Keratinocyte (primary cell): ENCODE results near the gene CEMIP2. TPM values are rescaled to one million over a fixed set of nuclear protein-coding genes. Genes with fewer than 3 reads are reported as not detected.

Source experiments
- DNase-seq: peaks from one replicate; pipeline ENCODE4 v3.0.0-alpha.2; 2011; ENCODE audit warnings: low read depth, missing footprints, low spot score
- FAIRE-seq: peaks from 2 replicates; lab custom pipeline; 2011; peaks lifted over from hg19 to GRCh38; lab: Jason Lieb, UNC
- H2AFZ ChIP-seq: 2 replicates; pipeline ENCODE4 v1.6.0; 2012; ENCODE audit warnings: low read length, control low read depth, inconsistent platforms; ENCODE audit not compliant: control insufficient read depth
- H3K27ac ChIP-seq: 2 replicates; pipeline ENCODE4 v1.5.1; 2011; ENCODE audit warnings: low read length; ENCODE audit not compliant: control insufficient read depth, insufficient read depth
- H3K27me3 ChIP-seq: 3 replicates; pipeline ENCODE4 v1.6.0; 2011; ENCODE audit warnings: low read length; ENCODE audit not compliant: control insufficient read depth, insufficient read depth; ENCODE audit errors: extremely low read depth
- H3K36me3 ChIP-seq, 2 experiments: 2 replicates in 1 of 2; 3 replicates in 1 of 2; pipeline ENCODE4 v1.5.1; 2011; ENCODE audit warnings: low read length in 2 of 2, mild to moderate bottlenecking in 1 of 2; ENCODE audit not compliant: control insufficient read depth in 2 of 2, insufficient read depth in 2 of 2; ENCODE audit errors: extremely low read depth in 1 of 2
- H3K4me1 ChIP-seq: 3 replicates; pipeline ENCODE4 v1.5.1; 2011; ENCODE audit warnings: low read length; ENCODE audit not compliant: control insufficient read depth, insufficient read depth; ENCODE audit errors: extremely low read depth
- H3K4me2 ChIP-seq: 3 replicates; pipeline ENCODE4 v1.6.0; 2011; ENCODE audit warnings: low read depth, low read length; ENCODE audit not compliant: control insufficient read depth, insufficient read depth; ENCODE audit errors: extremely low read depth
- H3K4me3 ChIP-seq, 3 experiments: fragments of 200-600 bp in 1 of 3; sonication (generic) in 1 of 3; 2 replicates in 2 of 3; 3 replicates in 1 of 3; pipeline ENCODE4 v1.5.1; 2011 to 2016; ENCODE audit warnings: low read length in 3 of 3, mild to moderate bottlenecking in 3 of 3, control low read depth in 2 of 3, inconsistent platforms in 1 of 3, low read depth in 1 of 3, mixed read lengths in 1 of 3, mixed run types in 1 of 3, moderate library complexity in 1 of 3; ENCODE audit not compliant: control insufficient read depth in 2 of 3, insufficient read depth in 2 of 3; ENCODE audit errors: extremely low read depth in 1 of 3
- H3K79me2 ChIP-seq: 2 replicates; pipeline ENCODE4 v1.6.0; 2012; ENCODE audit warnings: low read length; ENCODE audit not compliant: control insufficient read depth, insufficient read depth
- H3K9ac ChIP-seq: 3 replicates; pipeline ENCODE4 v1.6.0; 2011; ENCODE audit warnings: low read length; ENCODE audit not compliant: control insufficient read depth, insufficient read depth; ENCODE audit errors: extremely low read depth
- H3K9me1 ChIP-seq: 3 replicates; pipeline ENCODE4 v1.6.0; 2011; ENCODE audit warnings: low read length; ENCODE audit not compliant: control insufficient read depth, insufficient read depth; ENCODE audit errors: extremely low read depth
- H3K9me3 ChIP-seq: 2 replicates; pipeline ENCODE4 v1.5.1; 2012; ENCODE audit warnings: low read depth, low read length; ENCODE audit not compliant: control insufficient read depth
- H4K20me1 ChIP-seq: 3 replicates; pipeline ENCODE4 v1.6.0; 2011; ENCODE audit warnings: low read length; ENCODE audit not compliant: control insufficient read depth, insufficient read depth; ENCODE audit errors: extremely low read depth
- EZH2 ChIP-seq: IDR thresholded peaks from one replicate; pipeline ENCODE4 v1.6.1; 2012; ENCODE audit warnings: inconsistent platforms, mild to moderate bottlenecking, low read length, moderate library complexity
- dilution Hi-C: fragments of 300-500 bp; cut with MboI; formaldehyde crosslinking; loops from one replicate; pipeline ENCODE4 v1.7.0; 2020; ENCODE audit warnings: low sequenced_read_pairs; ENCODE audit not compliant: extremely low pct_ligation_motif_present
- polyA plus RNA-seq, 5 experiments: library from polyadenylated mRNA; depleted of rRNA in 3 of 5; stranded (reverse) in 3 of 5; stranded (forward) in 1 of 5; unstranded in 1 of 5; fragments of >200 nt; gene quantifications; 1 replicate in 1 of 5; 2 replicates in 3 of 5; 3 replicates in 1 of 5; pipeline versions ENCODE4 v1.2.1 to v1.2.3, GENCODE V29; 2011 to 2012; ENCODE audit warnings: missing spikeins in 2 of 5, low read depth in 1 of 5, low replicate concordance in 1 of 5
- TF ChIP-seq, protein P1 (sequence below), 3 experiments: IDR thresholded peaks in 1 of 3; conservative IDR thresholded peaks in 1 of 3; optimal IDR thresholded peaks in 1 of 3; 2 replicates in 2 of 3; 3 replicates in 1 of 3; pipeline versions ENCODE3 to v1.5.1; 2011; ENCODE audit warnings: low read length in 3 of 3, mild to moderate bottlenecking in 3 of 3, moderate library complexity in 2 of 3, control low read depth in 1 of 3, inconsistent platforms in 1 of 3; ENCODE audit not compliant: insufficient read depth in 2 of 3; ENCODE audit errors: extremely low read depth in 1 of 3

The CEMIP2 gene
- polyA plus RNA-seq, 1 donor (not counting 4 experiments of a cell fraction or from before 2014, with no cell fraction given), result 47.7 TPM

DNA sequence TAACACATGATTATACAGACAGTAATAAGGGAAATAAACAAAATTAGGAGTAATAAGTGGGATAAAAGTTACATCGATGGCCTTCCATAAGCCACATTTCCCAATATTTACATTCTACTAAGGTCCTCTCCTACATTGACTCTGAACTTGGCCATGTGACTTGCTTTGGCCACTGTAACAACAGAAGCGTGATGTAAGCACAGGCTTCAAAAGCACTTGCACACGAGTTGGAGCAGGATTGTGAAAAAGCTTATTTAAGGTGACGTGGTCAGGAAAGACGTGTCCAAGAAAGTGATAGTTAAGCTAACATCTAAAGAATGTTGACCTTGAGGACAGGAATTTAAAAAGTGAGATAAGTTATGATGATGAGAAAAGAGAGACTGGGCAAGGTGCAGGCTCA lies 9.8 kb upstream of the CEMIP2 start:
- no peaks in the 10 kb centered on the region for H3K36me3 ChIP-seq
- H3K9me1 ChIP-seq, result no peaks in the 10 kb centered on the region
- no peak overlapping the region for H2AFZ ChIP-seq
- no peak overlapping the region for H3K9ac ChIP-seq
- no peaks in the 10 kb centered on the region for H4K20me1 ChIP-seq
- H3K79me2 ChIP-seq, result no peaks in the 10 kb centered on the region
- H3K27me3 ChIP-seq, result no peaks in the 10 kb centered on the region
- H3K4me1 ChIP-seq, result peaks cover 21% of the 10 kb centered on the region
- H3K4me3 ChIP-seq, result no peak overlapping the region
- H3K27ac ChIP-seq, result no peak overlapping the region
- DNase-seq (no peak), FAIRE-seq (no peak)
- H3K9me3 ChIP-seq, result no peaks in the 10 kb centered on the region
- no peak overlapping the region for H3K4me2 ChIP-seq
- dilution Hi-C loops, result no loop called here
- TF ChIP-seq, protein P1, sequence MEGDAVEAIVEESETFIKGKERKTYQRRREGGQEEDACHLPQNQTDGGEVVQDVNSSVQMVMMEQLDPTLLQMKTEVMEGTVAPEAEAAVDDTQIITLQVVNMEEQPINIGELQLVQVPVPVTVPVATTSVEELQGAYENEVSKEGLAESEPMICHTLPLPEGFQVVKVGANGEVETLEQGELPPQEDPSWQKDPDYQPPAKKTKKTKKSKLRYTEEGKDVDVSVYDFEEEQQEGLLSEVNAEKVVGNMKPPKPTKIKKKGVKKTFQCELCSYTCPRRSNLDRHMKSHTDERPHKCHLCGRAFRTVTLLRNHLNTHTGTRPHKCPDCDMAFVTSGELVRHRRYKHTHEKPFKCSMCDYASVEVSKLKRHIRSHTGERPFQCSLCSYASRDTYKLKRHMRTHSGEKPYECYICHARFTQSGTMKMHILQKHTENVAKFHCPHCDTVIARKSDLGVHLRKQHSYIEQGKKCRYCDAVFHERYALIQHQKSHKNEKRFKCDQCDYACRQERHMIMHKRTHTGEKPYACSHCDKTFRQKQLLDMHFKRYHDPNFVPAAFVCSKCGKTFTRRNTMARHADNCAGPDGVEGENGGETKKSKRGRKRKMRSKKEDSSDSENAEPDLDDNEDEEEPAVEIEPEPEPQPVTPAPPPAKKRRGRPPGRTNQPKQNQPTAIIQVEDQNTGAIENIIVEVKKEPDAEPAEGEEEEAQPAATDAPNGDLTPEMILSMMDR (optimal IDR thresholded peaks at IDR 0.05 in 1 of 3, IDR thresholded peaks at IDR 0.05 in 1 of 3, conservative IDR thresholded peaks at IDR 0.05 in 1 of 3; ENCODE audit: extremely low read depth in 1 of 3, insufficient read depth in 2 of 3, low read length in 3 of 3), result no peak
- TF ChIP-seq EZH2, result no peak

DNA sequence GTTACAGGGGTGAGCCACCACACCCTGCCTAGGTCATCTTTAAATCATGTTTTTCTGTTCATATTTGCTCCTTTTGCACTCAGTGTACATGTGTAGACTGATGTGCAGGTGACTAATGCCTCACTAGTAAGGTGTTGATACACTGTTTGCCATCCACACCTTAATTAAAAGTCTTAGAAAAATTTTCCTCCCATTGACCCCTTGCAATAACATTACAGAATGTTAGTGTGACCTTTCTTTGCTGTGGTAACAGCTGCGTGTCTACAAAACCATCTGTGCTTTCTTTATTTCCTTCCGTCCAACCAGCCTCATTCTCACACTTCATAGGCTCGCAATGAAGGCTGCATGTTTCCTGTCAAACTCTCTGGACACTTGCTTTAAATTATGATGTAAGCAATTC lies 6.6 kb upstream of the CEMIP2 start:
- Histone ChIP-seq H3K4me3 (no peak overlapping the region), H3K4me1 (peaks cover 9% of the 10 kb centered on the region), H3K4me2 (no peak overlapping the region), H2AFZ (no peak overlapping the region), H4K20me1 (no peaks in the 10 kb centered on the region), H3K9me3 (no peaks in the 10 kb centered on the region), H3K27me3 (no peaks in the 10 kb centered on the region), H3K9ac (no peak overlapping the region), H3K27ac (no peak overlapping the region), H3K36me3 (no peaks in the 10 kb centered on the region), H3K9me1 (no peaks in the 10 kb centered on the region), H3K79me2 (no peaks in the 10 kb centered on the region)
- FAIRE-seq, result no peak
- dilution Hi-C loops, result no loop called here
- no peak for DNase-seq
- TF ChIP-seq, protein P1 (optimal IDR thresholded peaks at IDR 0.05 in 1 of 3, IDR thresholded peaks at IDR 0.05 in 1 of 3, conservative IDR thresholded peaks at IDR 0.05 in 1 of 3; ENCODE audit: extremely low read depth in 1 of 3, insufficient read depth in 2 of 3, low read length in 3 of 3), result no peak
- TF ChIP-seq EZH2, result no peak
